ENCODE data around the gene LATS2. TPM values are rescaled to one million over a fixed set of nuclear protein-coding genes. Genes with fewer than 3 reads are reported as not detected.

Gene LATS2
- polyA plus RNA-seq, 6 donors from 2014 or later = 0.07 to 0.68 (median 0.21) TPM; not detected in 1

GRCh38 chr13:21014139-21014501 is 47.3 kb downstream of the LATS2 start:
- Mint-ChIP-seq H3K27ac (no peak overlapping the region), H3K4me1 (peaks cover 6 to 22% (median 7%) of the 10 kb centered on the region in 3 donors)

GRCh38 chr13:21013682-21014038 is 47.7 kb downstream of the LATS2 start:
- Mint-ChIP-seq H3K9me3 (peaks cover 0 to 4% (median 0%) of the 10 kb centered on the region in 7 donors), H3K4me1 (peaks cover 6 to 22% (median 7%) of the 10 kb centered on the region in 3 donors), H3K36me3 (no peaks in the 10 kb centered on the region), H3K27me3 (no peaks in the 10 kb centered on the region), H3K4me3 (no peak overlapping the region), H3K27ac (peak overlapping the region in 1 of 6 donors; percentile 88)
- DNase-seq = no peak
- ATAC-seq (ENCODE audit: low read depth in 2 of 2) = no peak

More at GRCh38 chr13:21014139-21014501, 47.3 kb downstream of the LATS2 start:
- DNase-seq (no peak), ATAC-seq (ENCODE audit: low read depth in 2 of 2) (no peak)
- Mint-ChIP-seq H3K27me3 (no peaks in the 10 kb centered on the region), H3K9me3 (peaks cover 0 to 4% (median 0%) of the 10 kb centered on the region in 7 donors), H3K4me3 (no peak overlapping the region), H3K36me3 (no peaks in the 10 kb centered on the region)

- ATAC-seq (ENCODE audit: low read depth in 2 of 2) (no peak), DNase-seq (no peak)
- Mint-ChIP-seq H3K4me1 (peaks cover 6 to 22% (median 7%) of the 10 kb centered on the region in 3 donors), H3K4me3 (no peak overlapping the region), H3K27me3 (no peaks in the 10 kb centered on the region), H3K9me3 (peaks cover 0 to 4% (median 0%) of the 10 kb centered on the region in 7 donors), H3K27ac (peak overlapping the region in 1 of 6 donors; percentile 88), H3K36me3 (no peaks in the 10 kb centered on the region)
These were observed 48.3 kb downstream of the LATS2 start for GRCh38 chr13:21012841-21013681.

- Mint-ChIP-seq H3K36me3 (no peaks in the 10 kb centered on the region), H3K27me3 (no peaks in the 10 kb centered on the region), H3K27ac (no peak overlapping the region), H3K9me3 (peaks cover 0 to 4% (median 0%) of the 10 kb centered on the region in 7 donors), H3K4me1 (peaks cover 6 to 22% (median 7%) of the 10 kb centered on the region in 3 donors), H3K4me3 (no peak overlapping the region)
- no peak for DNase-seq
- no peak for ATAC-seq (ENCODE audit: low read depth in 2 of 2)
These were observed 49.2 kb downstream of the LATS2 start for GRCh38 chr13:21012211-21012610.

GRCh38 chr13:21011378-21011777 is 50.0 kb downstream of the LATS2 start:
- H3K27ac Mint-ChIP-seq = peak overlapping the region in 1 of 6 donors; percentile 13
- DNase-seq = no peak

GRCh38 chr13:21010621-21011020 is 50.8 kb downstream of the LATS2 start:
- peaks cover 6 to 22% (median 7%) of the 10 kb centered on the region in 3 donors for H3K4me1 Mint-ChIP-seq
- no peaks in the 10 kb centered on the region for H3K27me3 Mint-ChIP-seq
- no peak for DNase-seq
- peaks cover 0 to 4% (median 0%) of the 10 kb centered on the region in 7 donors for H3K9me3 Mint-ChIP-seq
- H3K4me3 Mint-ChIP-seq = no peak overlapping the region
- H3K27ac Mint-ChIP-seq = no peak overlapping the region
- no peaks in the 10 kb centered on the region for H3K36me3 Mint-ChIP-seq
- ATAC-seq (ENCODE audit: low read depth in 2 of 2) = peak in 1 of 2 donors; percentile 61

More at GRCh38 chr13:21011378-21011777, 50.0 kb downstream of the LATS2 start:
- H3K36me3 Mint-ChIP-seq = no peaks in the 10 kb centered on the region
- peaks cover 0 to 4% (median 0%) of the 10 kb centered on the region in 7 donors for H3K9me3 Mint-ChIP-seq
- peaks cover 6 to 22% (median 7%) of the 10 kb centered on the region in 3 donors for H3K4me1 Mint-ChIP-seq
- H3K27me3 Mint-ChIP-seq = no peaks in the 10 kb centered on the region
- no peak for ATAC-seq (ENCODE audit: low read depth in 2 of 2)
- no peak overlapping the region for H3K4me3 Mint-ChIP-seq

- no peak for ATAC-seq (ENCODE audit: low read depth in 2 of 2)
- no peak for DNase-seq
- Mint-ChIP-seq H3K27ac (no peak overlapping the region), H3K4me1 (peaks cover 6 to 22% (median 7%) of the 10 kb centered on the region in 3 donors), H3K36me3 (no peaks in the 10 kb centered on the region), H3K9me3 (peaks cover 0 to 4% (median 0%) of the 10 kb centered on the region in 7 donors), H3K27me3 (no peaks in the 10 kb centered on the region), H3K4me3 (no peak overlapping the region)
These were observed 52.4 kb downstream of the LATS2 start for GRCh38 chr13:21009036-21009435.

GRCh38 chr13:21008026-21008425 is 53.4 kb downstream of the LATS2 start:
- DNase-seq (no peak), ATAC-seq (ENCODE audit: low read depth in 2 of 2) (no peak)
- Mint-ChIP-seq H3K9me3 (peaks cover 0 to 4% (median 0%) of the 10 kb centered on the region in 7 donors), H3K4me1 (peaks cover 3 to 22% (median 6%) of the 10 kb centered on the region in 3 donors), H3K27me3 (no peaks in the 10 kb centered on the region), H3K36me3 (no peaks in the 10 kb centered on the region), H3K27ac (no peak overlapping the region), H3K4me3 (no peak overlapping the region)

GRCh38 chr13:21006141-21007005 is 55.0 kb downstream of the LATS2 start:
- ATAC-seq (ENCODE audit: low read depth in 2 of 2) = no peak
- DNase-seq = no peak
- Mint-ChIP-seq H3K27me3 (no peaks in the 10 kb centered on the region), H3K36me3 (no peaks in the 10 kb centered on the region), H3K27ac (no peak overlapping the region), H3K4me1 (peaks cover 3 to 18% (median 6%) of the 10 kb centered on the region in 3 donors), H3K4me3 (no peak overlapping the region), H3K9me3 (peaks cover 0 to 4% (median 1%) of the 10 kb centered on the region in 7 donors)

GRCh38 chr13:21005193-21005592 is 56.2 kb downstream of the LATS2 start:
- H3K27ac Mint-ChIP-seq = peak overlapping the region in 1 of 6 donors; percentile 19
- peaks cover 0 to 9% (median 0%) of the 10 kb centered on the region in 3 donors for H3K4me1 Mint-ChIP-seq
- no peak overlapping the region for H3K4me3 Mint-ChIP-seq
- H3K27me3 Mint-ChIP-seq = no peaks in the 10 kb centered on the region
- no peaks in the 10 kb centered on the region for H3K36me3 Mint-ChIP-seq
- ATAC-seq (ENCODE audit: low read depth in 2 of 2) = no peak
- DNase-seq = no peak
- H3K9me3 Mint-ChIP-seq = peaks cover 0 to 7% (median 0%) of the 10 kb centered on the region in 7 donors

- DNase-seq = no peak
- H3K27me3 Mint-ChIP-seq = no peaks in the 10 kb centered on the region
- H3K4me3 Mint-ChIP-seq = no peak overlapping the region
- H3K4me1 Mint-ChIP-seq = no peaks in the 10 kb centered on the region
- H3K9me3 Mint-ChIP-seq = peaks cover 0 to 7% (median 0%) of the 10 kb centered on the region in 7 donors
- H3K27ac Mint-ChIP-seq = no peak overlapping the region
- no peak for ATAC-seq (ENCODE audit: low read depth in 2 of 2)
- H3K36me3 Mint-ChIP-seq = no peaks in the 10 kb centered on the region
These were observed 59.9 kb downstream of the LATS2 start for GRCh38 chr13:21001471-21001870.

GRCh38 chr13:21000647-21001046 is 60.7 kb downstream of the LATS2 start:
- H3K27me3 Mint-ChIP-seq = no peaks in the 10 kb centered on the region

GRCh38 chr13:20998649-20999415 is 62.6 kb downstream of the LATS2 start:
- Mint-ChIP-seq H3K4me3 (no peak overlapping the region), H3K4me1 (no peaks in the 10 kb centered on the region), H3K9me3 (peaks cover 0 to 7% (median 0%) of the 10 kb centered on the region in 7 donors), H3K36me3 (no peaks in the 10 kb centered on the region), H3K27me3 (no peaks in the 10 kb centered on the region), H3K27ac (no peak overlapping the region)
- ATAC-seq (ENCODE audit: low read depth in 2 of 2) (no peak), DNase-seq (no peak)

More at GRCh38 chr13:21000647-21001046, 60.7 kb downstream of the LATS2 start:
- no peak overlapping the region for H3K27ac Mint-ChIP-seq
- no peak for DNase-seq
- ATAC-seq (ENCODE audit: low read depth in 2 of 2) = no peak
- peaks cover 0 to 7% (median 0%) of the 10 kb centered on the region in 7 donors for H3K9me3 Mint-ChIP-seq
- no peaks in the 10 kb centered on the region for H3K4me1 Mint-ChIP-seq
- H3K4me3 Mint-ChIP-seq = no peak overlapping the region
- no peaks in the 10 kb centered on the region for H3K36me3 Mint-ChIP-seq

All from naive B cell (primary cell).